SK-N-SH treated with all-trans-retinoic acid at 6 μM for 48 hours (cell line): ENCODE measurements around the gene STARD13.

ENCODE experiments used
- ATAC-seq: fragments of 200-7000 bp; cut with Tn5 transposase; 3 replicates; pipeline ENCODE4 v1.9.1; 2020; ENCODE audit warnings: mild to moderate bottlenecking, moderate library complexity
- ARNTL ChIP-seq: fragments of 450-650 bp; formaldehyde crosslinking; IDR thresholded peaks from 2 replicates; pipeline ENCODE4 v1.5.0; 2020; ENCODE audit warnings: low read depth, mild to moderate bottlenecking, moderate library complexity, borderline replicate concordance
- BACH2 ChIP-seq: fragments of 250-450 bp; sonication (Bioruptor Pico); IDR thresholded peaks from 2 replicates; pipeline ENCODE4 v1.9.0; 2021; ENCODE audit warnings: mild to moderate bottlenecking, borderline replicate concordance
- CSDC2 ChIP-seq: fragments of 250-450 bp; sonication (Bioruptor Pico); IDR thresholded peaks from 2 replicates; pipeline ENCODE4 v1.5.0; 2020; ENCODE audit warnings: mild to moderate bottlenecking, moderate library complexity
- ESRRG ChIP-seq: fragments of 250-450 bp; sonication (Bioruptor Pico); IDR thresholded peaks from 2 replicates; pipeline ENCODE4 v1.6.1; 2021; ENCODE audit warnings: mild to moderate bottlenecking
- GLIS3 ChIP-seq: fragments of 250-450 bp; sonication (Bioruptor Pico); IDR thresholded peaks from 2 replicates; pipeline ENCODE4 v1.5.0; 2020; ENCODE audit warnings: mild to moderate bottlenecking, moderate library complexity
- ISL1 ChIP-seq: fragments of 250-450 bp; sonication (Bioruptor Pico); IDR thresholded peaks from 2 replicates; pipeline ENCODE4 v2.1.2; 2022; ENCODE audit warnings: mild to moderate bottlenecking, moderate library complexity
- PATZ1 ChIP-seq: fragments of 250-450 bp; sonication (Bioruptor Pico); IDR thresholded peaks from 2 replicates; pipeline ENCODE4 v1.8.0; 2020; ENCODE audit warnings: mild to moderate bottlenecking, moderate library complexity, borderline replicate concordance
- PPARA ChIP-seq: fragments of 250-450 bp; sonication (Bioruptor Pico); IDR thresholded peaks from 2 replicates; pipeline ENCODE4 v1.5.0; 2020; ENCODE audit warnings: mild to moderate bottlenecking, borderline replicate concordance
- SNAI2 ChIP-seq: fragments of 250-450 bp; sonication (Bioruptor Pico); IDR thresholded peaks from 2 replicates; pipeline ENCODE4 v1.5.0; 2020; ENCODE audit warnings: mild to moderate bottlenecking, moderate library complexity
- TCF4 ChIP-seq: fragments of 250-450 bp; sonication (Bioruptor Pico); IDR thresholded peaks from 2 replicates; pipeline ENCODE4 v1.8.0; 2021; ENCODE audit warnings: mild to moderate bottlenecking, moderate library complexity, borderline replicate concordance
- TOX ChIP-seq: fragments of 250-450 bp; sonication (Bioruptor Pico); IDR thresholded peaks from 2 replicates; pipeline ENCODE4 v1.8.0; 2021; ENCODE audit warnings: mild to moderate bottlenecking, moderate library complexity, borderline replicate concordance
- TSHZ2 ChIP-seq: fragments of 250-450 bp; sonication (Bioruptor Pico); IDR thresholded peaks from 2 replicates; pipeline ENCODE4 v1.5.0; 2020; ENCODE audit warnings: mild to moderate bottlenecking, moderate library complexity
- ZFP3 ChIP-seq: fragments of 250-450 bp; sonication (Bioruptor Pico); IDR thresholded peaks from 2 replicates; pipeline ENCODE4 v1.5.0; 2020; ENCODE audit warnings: mild to moderate bottlenecking, moderate library complexity
- ZFP30 ChIP-seq: fragments of 450-650 bp; formaldehyde crosslinking; IDR thresholded peaks from 2 replicates; pipeline ENCODE4 v1.5.0; 2022; ENCODE audit warnings: mild to moderate bottlenecking, moderate library complexity
- ZNF565 ChIP-seq: fragments of 450-650 bp; formaldehyde crosslinking; conservative IDR thresholded peaks from 2 replicates; pipeline ENCODE4 v1.5.0; 2020; ENCODE audit warnings: low read depth, mild to moderate bottlenecking, moderate library complexity
- ZNF70 ChIP-seq: fragments of 450-650 bp; formaldehyde crosslinking; IDR thresholded peaks from 2 replicates; pipeline ENCODE4 v1.5.0; 2020; ENCODE audit warnings: mild to moderate bottlenecking, moderate library complexity
- ZNF8 ChIP-seq: fragments of 450-650 bp; formaldehyde crosslinking; IDR thresholded peaks from 2 replicates; pipeline ENCODE4 v1.5.0; 2020; ENCODE audit warnings: mild to moderate bottlenecking, moderate library complexity
- TF ChIP-seq, protein P1 (sequence below): fragments of 250-450 bp; sonication (Bioruptor Pico); IDR thresholded peaks from 2 replicates; pipeline ENCODE4 v1.5.1; 2020; ENCODE audit warnings: low read depth, mild to moderate bottlenecking, moderate library complexity
- TF ChIP-seq, protein P2 (sequence below): fragments of 250-450 bp; sonication (Bioruptor Pico); IDR thresholded peaks from 2 replicates; pipeline ENCODE4 v1.8.0; 2021; ENCODE audit warnings: low read depth, mild to moderate bottlenecking, moderate library complexity, borderline replicate concordance
- TF ChIP-seq, protein P3 (sequence below): fragments of 250-450 bp; sonication (Bioruptor Pico); IDR thresholded peaks from 2 replicates; pipeline ENCODE4 v1.5.1; 2021; ENCODE audit warnings: mild to moderate bottlenecking, moderate library complexity

STARD13 gene

DNA sequence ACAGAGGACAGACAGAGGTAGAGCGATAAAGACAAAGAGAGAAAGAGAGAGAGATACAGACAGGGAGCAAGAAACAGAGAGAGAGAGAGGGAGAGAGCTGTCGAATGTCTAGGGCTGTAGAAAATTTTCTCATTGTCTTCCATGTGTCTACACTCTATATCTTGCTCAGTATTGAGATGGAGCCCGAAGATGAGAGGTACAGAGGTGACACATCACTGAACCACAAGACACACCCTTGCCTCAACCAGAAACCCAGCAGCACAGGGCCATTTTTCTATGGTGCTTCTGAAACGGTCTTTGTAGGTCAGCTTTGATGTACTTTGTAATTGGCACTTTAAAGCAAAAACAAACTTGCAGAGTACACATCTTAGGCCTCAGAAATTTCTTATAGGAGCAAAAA is 157.4 kb downstream of the STARD13 start:
- no peak for TF ChIP-seq ZNF8 (CRISPR knock-in tag)
- TF ChIP-seq SNAI2 (CRISPR knock-in tag) = no peak
- TF ChIP-seq, protein P1, sequence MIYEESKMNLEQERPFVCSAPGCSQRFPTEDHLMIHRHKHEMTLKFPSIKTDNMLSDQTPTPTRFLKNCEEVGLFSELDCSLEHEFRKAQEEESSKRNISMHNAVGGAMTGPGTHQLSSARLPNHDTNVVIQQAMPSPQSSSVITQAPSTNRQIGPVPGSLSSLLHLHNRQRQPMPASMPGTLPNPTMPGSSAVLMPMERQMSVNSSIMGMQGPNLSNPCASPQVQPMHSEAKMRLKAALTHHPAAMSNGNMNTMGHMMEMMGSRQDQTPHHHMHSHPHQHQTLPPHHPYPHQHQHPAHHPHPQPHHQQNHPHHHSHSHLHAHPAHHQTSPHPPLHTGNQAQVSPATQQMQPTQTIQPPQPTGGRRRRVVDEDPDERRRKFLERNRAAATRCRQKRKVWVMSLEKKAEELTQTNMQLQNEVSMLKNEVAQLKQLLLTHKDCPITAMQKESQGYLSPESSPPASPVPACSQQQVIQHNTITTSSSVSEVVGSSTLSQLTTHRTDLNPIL (CRISPR knock-in tag) = no peak
- TF ChIP-seq GLIS3 (CRISPR knock-in tag) = no peak
- TF ChIP-seq, protein P2, sequence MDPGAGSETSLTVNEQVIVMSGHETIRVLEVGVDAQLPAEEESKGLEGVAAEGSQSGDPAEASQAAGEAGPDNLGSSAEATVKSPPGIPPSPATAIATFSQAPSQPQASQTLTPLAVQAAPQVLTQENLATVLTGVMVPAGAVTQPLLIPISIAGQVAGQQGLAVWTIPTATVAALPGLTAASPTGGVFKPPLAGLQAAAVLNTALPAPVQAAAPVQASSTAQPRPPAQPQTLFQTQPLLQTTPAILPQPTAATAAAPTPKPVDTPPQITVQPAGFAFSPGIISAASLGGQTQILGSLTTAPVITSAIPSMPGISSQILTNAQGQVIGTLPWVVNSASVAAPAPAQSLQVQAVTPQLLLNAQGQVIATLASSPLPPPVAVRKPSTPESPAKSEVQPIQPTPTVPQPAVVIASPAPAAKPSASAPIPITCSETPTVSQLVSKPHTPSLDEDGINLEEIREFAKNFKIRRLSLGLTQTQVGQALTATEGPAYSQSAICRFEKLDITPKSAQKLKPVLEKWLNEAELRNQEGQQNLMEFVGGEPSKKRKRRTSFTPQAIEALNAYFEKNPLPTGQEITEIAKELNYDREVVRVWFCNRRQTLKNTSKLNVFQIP = no peak
- TF ChIP-seq ZNF70 = no peak
- TF ChIP-seq PPARA (CRISPR knock-in tag) = no peak
- no peak for TF ChIP-seq BACH2 (CRISPR knock-in tag)
- TF ChIP-seq ISL1 (CRISPR knock-in tag) = no peak
- no peak for TF ChIP-seq ZFP30 (CRISPR knock-in tag)
- TF ChIP-seq, all 23 proteins: peak for 0
- ATAC-seq = no peak

DNA sequence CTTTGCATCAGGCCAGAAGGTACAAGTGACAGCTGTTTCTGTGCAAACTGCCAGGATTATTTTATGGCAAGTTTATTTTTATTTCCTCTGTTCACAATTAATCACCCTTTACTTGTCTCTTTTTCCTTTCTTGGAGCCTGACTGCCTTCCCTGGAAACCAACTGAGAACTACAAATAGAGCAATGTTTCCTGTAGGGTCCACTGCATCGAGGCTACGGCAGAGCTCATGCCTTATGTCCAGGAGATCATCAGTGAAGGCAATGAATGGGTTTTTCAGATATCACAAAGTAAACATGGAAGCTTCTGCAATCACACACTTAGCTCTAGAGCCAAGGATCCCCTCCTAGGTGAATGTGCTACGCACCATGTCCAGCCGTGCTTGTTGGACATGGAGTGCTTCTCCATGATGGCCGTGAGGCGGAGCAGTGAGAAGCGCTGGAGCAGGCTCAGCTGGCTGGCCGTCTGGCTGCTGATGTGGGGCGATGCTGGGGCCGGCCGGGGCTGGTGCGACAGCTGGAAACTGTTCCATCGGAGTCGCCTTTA is 158.5 kb downstream of the STARD13 start:
- TF ChIP-seq TCF4 (CRISPR knock-in tag) (no peak), PPARA (CRISPR knock-in tag) (no peak), TOX (CRISPR knock-in tag) (no peak), ZNF565 (CRISPR knock-in tag) (no peak), GLIS3 (CRISPR knock-in tag) (no peak), ESRRG (no peak), SNAI2 (CRISPR knock-in tag) (no peak), CSDC2 (no peak), PATZ1 (CRISPR knock-in tag) (no peak), ZNF70 (no peak), ARNTL (CRISPR knock-in tag) (no peak)
- TF ChIP-seq, protein P1 (CRISPR knock-in tag) = no peak
- TF ChIP-seq, protein P2 = no peak
- TF ChIP-seq, protein P3, sequence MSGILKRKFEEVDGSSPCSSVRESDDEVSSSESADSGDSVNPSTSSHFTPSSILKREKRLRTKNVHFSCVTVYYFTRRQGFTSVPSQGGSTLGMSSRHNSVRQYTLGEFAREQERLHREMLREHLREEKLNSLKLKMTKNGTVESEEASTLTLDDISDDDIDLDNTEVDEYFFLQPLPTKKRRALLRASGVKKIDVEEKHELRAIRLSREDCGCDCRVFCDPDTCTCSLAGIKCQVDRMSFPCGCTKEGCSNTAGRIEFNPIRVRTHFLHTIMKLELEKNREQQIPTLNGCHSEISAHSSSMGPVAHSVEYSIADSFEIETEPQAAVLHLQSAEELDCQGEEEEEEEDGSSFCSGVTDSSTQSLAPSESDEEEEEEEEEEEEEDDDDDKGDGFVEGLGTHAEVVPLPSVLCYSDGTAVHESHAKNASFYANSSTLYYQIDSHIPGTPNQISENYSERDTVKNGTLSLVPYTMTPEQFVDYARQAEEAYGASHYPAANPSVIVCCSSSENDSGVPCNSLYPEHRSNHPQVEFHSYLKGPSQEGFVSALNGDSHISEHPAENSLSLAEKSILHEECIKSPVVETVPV (CRISPR knock-in tag) = no peak
- ATAC-seq = no peak

GRCh38 chr13:33125821-33126570 is 159.6 kb downstream of the STARD13 start:
- peak; percentile 93 for ATAC-seq
- TF ChIP-seq, protein P3 (CRISPR knock-in tag) = no peak
- no peak for TF ChIP-seq PPARA (CRISPR knock-in tag)
- peak; percentile 76; the same call in 1 of the 2 replicates for TF ChIP-seq ZFP3 (CRISPR knock-in tag)
- TF ChIP-seq TSHZ2 (CRISPR knock-in tag) = no peak
- no peak for TF ChIP-seq TOX (CRISPR knock-in tag)
- peak; percentile 81 for TF ChIP-seq ISL1 (CRISPR knock-in tag)
- no peak for TF ChIP-seq ARNTL (CRISPR knock-in tag)
- TF ChIP-seq GLIS3 (CRISPR knock-in tag) = no peak
- no peak for TF ChIP-seq ESRRG
